Measurements from ENCODE around the gene KCNIP1. TPM values are rescaled to one million over a fixed set of nuclear protein-coding genes. Genes with fewer than 3 reads are reported as not detected.

KCNIP1 gene
- total and polyA plus RNA-seq, 10 of the 15 experiments (the other 5 are each of a cell fraction or from before 2014, with no cell fraction given): not detected

- intact Hi-C loops (cut with micrococcal nuclease; ENCODE audit: unreplicated experiment) (no loop called here), in situ Hi-C loops (cut with MboI) (no loop called here)
- Histone ChIP-seq H3K36me3 (ENCODE audit: control insufficient read depth in 2 of 2, insufficient read depth in 2 of 2, low read length in 1 of 2) (no peaks in the 10 kb centered on the region), H4K20me1 (ENCODE audit: control insufficient read depth, insufficient read depth) (no peaks in the 10 kb centered on the region), H2AFZ (ENCODE audit: control insufficient read depth, low read depth, low read length) (no peak overlapping the region), H3K4me1 (ENCODE audit: control insufficient read depth, insufficient read depth, low read length) (no peaks in the 10 kb centered on the region), H3K4me3 (no peak overlapping the region), H3K79me2 (ENCODE audit: control insufficient read depth, insufficient read depth, low read length) (no peaks in the 10 kb centered on the region), H3K9ac (ENCODE audit: control insufficient read depth, insufficient read depth, low read length) (no peak overlapping the region), H3K9me3 (replicated peaks; ENCODE audit: control insufficient read depth, insufficient read depth, low read length) (no peaks in the 10 kb centered on the region; the same call in 2 of the 3 replicates), H3K4me2 (ENCODE audit: control insufficient read depth, insufficient read depth) (no peak overlapping the region), H3K27me3 (replicated peaks in 1 of 2; ENCODE audit: control insufficient read depth in 2 of 2, insufficient read depth in 2 of 2, low read length in 1 of 2) (no peaks in the 10 kb centered on the region), H3K27ac (ENCODE audit: control insufficient read depth, insufficient read depth) (no peak overlapping the region)
- DNase-seq (ENCODE audit: low read depth, low spot score) (no peak), FAIRE-seq (no peak), ATAC-seq (no peak)
- ChIA-PET CTCF (no interaction called here), SMC1A (ENCODE audit: uncharacterized antibody, unreplicated experiment) (interaction anchor here (1.2 kb wide), 1 partner anchor 9 kb away, joined by 3 read pairs; no protein-coding TSS in a partner anchor), POLR2A (no interaction called here), RAD21 (ENCODE audit: unreplicated experiment) (no interaction called here)
- no TSS peak for BruUV-seq (replicated peaks)
- 0% methylated on average over 2 of the region's 2 CpGs for WGBS (ENCODE audit: insufficient coverage, insufficient replicate concordance, low lambda C conversion rate, missing lambda C conversion rate)
- TF ChIP-seq ETV6 (conservative IDR thresholded peaks at IDR 0.05 in 1 of 2, IDR thresholded peaks at IDR 0.05 in 1 of 2; ENCODE audit: borderline replicate concordance in 1 of 2, low read depth in 1 of 2): no peak
- TF ChIP-seq SRF (IDR thresholded peaks at IDR 0.05; ENCODE audit: low read depth in 2 of 2, low read length in 2 of 2): no peak
- no peak for TF ChIP-seq IKZF2 (IDR thresholded peaks at IDR 0.05)
- no peak for TF ChIP-seq CREM (IDR thresholded peaks at IDR 0.05; ENCODE audit: low read depth)
- no peak for TF ChIP-seq PKNOX1 (IDR thresholded peaks at IDR 0.05)
- no peak for TF ChIP-seq PAX5 (IDR thresholded peaks at IDR 0.05; ENCODE audit: borderline replicate concordance, low read depth, low read length)
- TF ChIP-seq PRDM15 (CRISPR knock-in tag; IDR thresholded peaks at IDR 0.05): no peak
- TF ChIP-seq BACH1 (IDR thresholded peaks at IDR 0.05; ENCODE audit: borderline replicate concordance): no peak
- no peak for TF ChIP-seq ATF2 (IDR thresholded peaks at IDR 0.05; ENCODE audit: low read length)
- TF ChIP-seq ESRRA (IDR thresholded peaks at IDR 0.05; ENCODE audit: low read length): no peak
- TF ChIP-seq NFYB (IDR thresholded peaks at IDR 0.05; ENCODE audit: insufficient read depth, low read depth, low read length): no peak
- TF ChIP-seq CBFB (IDR thresholded peaks at IDR 0.05; ENCODE audit: low read depth): no peak
- no peak for TF ChIP-seq RUNX3 (IDR thresholded peaks at IDR 0.05; ENCODE audit: low read length)
- no peak for TF ChIP-seq CEBPZ (IDR thresholded peaks at IDR 0.05; ENCODE audit: low read depth, low read length)
- TF ChIP-seq PML (IDR thresholded peaks at IDR 0.05; ENCODE audit: low read length): no peak
- TF ChIP-seq RELA (IDR thresholded peaks at IDR 0.05; ENCODE audit: borderline replicate concordance, partially characterized antibody): no peak
- TF ChIP-seq GATAD2B (conservative IDR thresholded peaks at IDR 0.05; ENCODE audit: low read depth): no peak
Measured at GRCh38 chr5:170732685-170733084, 228.9 kb downstream of the KCNIP1 start.

All from GM12878 (cell line).